WTC11 (cell line): Measurements from ENCODE around the gene TNK2.

Source experiments
- IRF2 ChIP-seq: sonication (generic); formaldehyde crosslinking; IDR thresholded peaks from 2 replicates; pipeline ENCODE4 v1.8.0; 2022; ENCODE audit warnings: low read depth, missing genetic modification reagents, borderline replicate concordance
- MAX ChIP-seq: sonication (generic); formaldehyde crosslinking; IDR thresholded peaks from 2 replicates; pipeline ENCODE4 v1.8.0; 2022; ENCODE audit warnings: mild to moderate bottlenecking, missing genetic modification reagents
- NR2C2 ChIP-seq: sonication (generic); formaldehyde crosslinking; IDR thresholded peaks from 2 replicates; pipeline ENCODE4 v1.8.0; 2022; ENCODE audit warnings: mild to moderate bottlenecking, missing genetic modification reagents
- NR3C1 ChIP-seq: sonication (generic); formaldehyde crosslinking; conservative IDR thresholded peaks from 2 replicates; pipeline ENCODE4 v1.8.1; 2023; ENCODE audit warnings: low read depth, mild to moderate bottlenecking, missing genetic modification reagents
- SMAD4 ChIP-seq: sonication (generic); formaldehyde crosslinking; IDR thresholded peaks from 2 replicates; pipeline ENCODE4 v1.8.0; 2022; ENCODE audit warnings: mild to moderate bottlenecking, missing genetic modification reagents
- TCF7 ChIP-seq: sonication (generic); formaldehyde crosslinking; IDR thresholded peaks from 2 replicates; pipeline ENCODE4 v1.8.0; 2022; ENCODE audit warnings: mild to moderate bottlenecking, low read depth, missing genetic modification reagents, moderate library complexity
- TEAD4 ChIP-seq: sonication (generic); formaldehyde crosslinking; IDR thresholded peaks from 2 replicates; pipeline ENCODE4 v1.8.0; 2022; ENCODE audit warnings: mild to moderate bottlenecking, missing genetic modification reagents
- USF1 ChIP-seq: sonication (generic); formaldehyde crosslinking; IDR thresholded peaks from 2 replicates; pipeline ENCODE4 v1.8.0; 2022; ENCODE audit warnings: mild to moderate bottlenecking, missing genetic modification reagents
- USF2 ChIP-seq: sonication (generic); formaldehyde crosslinking; IDR thresholded peaks from 2 replicates; pipeline ENCODE4 v1.8.1; 2023; ENCODE audit warnings: mild to moderate bottlenecking, missing genetic modification reagents, moderate library complexity
- ZNF512 ChIP-seq: sonication (generic); formaldehyde crosslinking; IDR thresholded peaks from 2 replicates; pipeline ENCODE4 v1.8.1; 2022; ENCODE audit warnings: missing genetic modification reagents, borderline replicate concordance
- TF ChIP-seq, protein P1 (sequence below): fragments of 200-600 bp; IDR thresholded peaks from 2 replicates; pipeline ENCODE4 v1.8.0; 2022; ENCODE audit warnings: antibody characterized with exemption
- TF ChIP-seq, protein P2 (sequence below): sonication (generic); formaldehyde crosslinking; IDR thresholded peaks from 2 replicates; pipeline ENCODE4 v1.8.1; 2022; ENCODE audit warnings: mild to moderate bottlenecking, missing genetic modification reagents, moderate library complexity, borderline replicate concordance
- TF ChIP-seq, protein P3 (sequence below): sonication (generic); formaldehyde crosslinking; IDR thresholded peaks from 2 replicates; pipeline ENCODE4 v1.8.1; 2023; ENCODE audit warnings: mild to moderate bottlenecking, missing genetic modification reagents

DNA sequence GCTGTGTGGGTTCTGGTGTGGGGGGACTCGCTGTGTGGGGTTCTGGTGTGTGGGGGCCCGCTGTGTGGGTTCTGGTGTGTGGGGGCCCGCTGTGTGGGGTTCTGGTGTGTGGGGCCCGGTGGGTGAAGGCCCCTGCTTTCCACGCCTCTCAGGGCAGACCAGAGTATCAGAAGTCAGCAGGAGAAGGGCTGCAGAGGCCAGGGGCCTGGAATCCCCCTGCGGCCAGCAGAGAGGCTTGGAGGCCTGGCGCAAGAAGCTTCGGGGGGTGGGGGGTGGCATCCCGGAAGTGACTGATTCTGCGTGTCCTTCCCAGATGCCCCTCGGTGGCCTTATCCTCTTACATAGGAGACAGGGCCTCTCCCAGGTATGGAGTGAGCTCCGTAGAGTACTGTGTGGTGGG lies 37.4 kb downstream of the TNK2 start:
- TF ChIP-seq, protein P1, sequence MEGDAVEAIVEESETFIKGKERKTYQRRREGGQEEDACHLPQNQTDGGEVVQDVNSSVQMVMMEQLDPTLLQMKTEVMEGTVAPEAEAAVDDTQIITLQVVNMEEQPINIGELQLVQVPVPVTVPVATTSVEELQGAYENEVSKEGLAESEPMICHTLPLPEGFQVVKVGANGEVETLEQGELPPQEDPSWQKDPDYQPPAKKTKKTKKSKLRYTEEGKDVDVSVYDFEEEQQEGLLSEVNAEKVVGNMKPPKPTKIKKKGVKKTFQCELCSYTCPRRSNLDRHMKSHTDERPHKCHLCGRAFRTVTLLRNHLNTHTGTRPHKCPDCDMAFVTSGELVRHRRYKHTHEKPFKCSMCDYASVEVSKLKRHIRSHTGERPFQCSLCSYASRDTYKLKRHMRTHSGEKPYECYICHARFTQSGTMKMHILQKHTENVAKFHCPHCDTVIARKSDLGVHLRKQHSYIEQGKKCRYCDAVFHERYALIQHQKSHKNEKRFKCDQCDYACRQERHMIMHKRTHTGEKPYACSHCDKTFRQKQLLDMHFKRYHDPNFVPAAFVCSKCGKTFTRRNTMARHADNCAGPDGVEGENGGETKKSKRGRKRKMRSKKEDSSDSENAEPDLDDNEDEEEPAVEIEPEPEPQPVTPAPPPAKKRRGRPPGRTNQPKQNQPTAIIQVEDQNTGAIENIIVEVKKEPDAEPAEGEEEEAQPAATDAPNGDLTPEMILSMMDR: no peak
- TF ChIP-seq MAX (CRISPR knock-in tag) (no peak), NR2C2 (CRISPR knock-in tag) (no peak), NR3C1 (CRISPR knock-in tag) (no peak), IRF2 (CRISPR knock-in tag) (no peak), SMAD4 (CRISPR knock-in tag) (no peak), TEAD4 (CRISPR knock-in tag) (no peak), ZNF512 (CRISPR knock-in tag) (no peak), USF1 (CRISPR knock-in tag) (no peak), USF2 (CRISPR knock-in tag) (no peak), TCF7 (CRISPR knock-in tag) (no peak)
- TF ChIP-seq, protein P2, sequence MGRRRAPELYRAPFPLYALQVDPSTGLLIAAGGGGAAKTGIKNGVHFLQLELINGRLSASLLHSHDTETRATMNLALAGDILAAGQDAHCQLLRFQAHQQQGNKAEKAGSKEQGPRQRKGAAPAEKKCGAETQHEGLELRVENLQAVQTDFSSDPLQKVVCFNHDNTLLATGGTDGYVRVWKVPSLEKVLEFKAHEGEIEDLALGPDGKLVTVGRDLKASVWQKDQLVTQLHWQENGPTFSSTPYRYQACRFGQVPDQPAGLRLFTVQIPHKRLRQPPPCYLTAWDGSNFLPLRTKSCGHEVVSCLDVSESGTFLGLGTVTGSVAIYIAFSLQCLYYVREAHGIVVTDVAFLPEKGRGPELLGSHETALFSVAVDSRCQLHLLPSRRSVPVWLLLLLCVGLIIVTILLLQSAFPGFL: no peak
- TF ChIP-seq, protein P3, sequence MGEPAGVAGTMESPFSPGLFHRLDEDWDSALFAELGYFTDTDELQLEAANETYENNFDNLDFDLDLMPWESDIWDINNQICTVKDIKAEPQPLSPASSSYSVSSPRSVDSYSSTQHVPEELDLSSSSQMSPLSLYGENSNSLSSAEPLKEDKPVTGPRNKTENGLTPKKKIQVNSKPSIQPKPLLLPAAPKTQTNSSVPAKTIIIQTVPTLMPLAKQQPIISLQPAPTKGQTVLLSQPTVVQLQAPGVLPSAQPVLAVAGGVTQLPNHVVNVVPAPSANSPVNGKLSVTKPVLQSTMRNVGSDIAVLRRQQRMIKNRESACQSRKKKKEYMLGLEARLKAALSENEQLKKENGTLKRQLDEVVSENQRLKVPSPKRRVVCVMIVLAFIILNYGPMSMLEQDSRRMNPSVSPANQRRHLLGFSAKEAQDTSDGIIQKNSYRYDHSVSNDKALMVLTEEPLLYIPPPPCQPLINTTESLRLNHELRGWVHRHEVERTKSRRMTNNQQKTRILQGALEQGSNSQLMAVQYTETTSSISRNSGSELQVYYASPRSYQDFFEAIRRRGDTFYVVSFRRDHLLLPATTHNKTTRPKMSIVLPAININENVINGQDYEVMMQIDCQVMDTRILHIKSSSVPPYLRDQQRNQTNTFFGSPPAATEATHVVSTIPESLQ (CRISPR knock-in tag): no peak
